GM19324 (cell line): ENCODE results near the gene PAK6.

Experiments used
- ATAC-seq: cut with Tn5 transposase; IDR thresholded peaks from one replicate; pipeline ENCODE4 v1.9.1; 2021; ENCODE audit warnings: mild to moderate bottlenecking, moderate library complexity; ENCODE audit not compliant: unreplicated experiment, low FRiP score

PAK6 gene

GRCh38 chr15:40274350-40275274 lies 35.7 kb downstream of the PAK6 start:
- no peak for ATAC-seq

GRCh38 chr15:40275523-40275922 lies 36.7 kb downstream of the PAK6 start:
- ATAC-seq, result no peak

GRCh38 chr15:40275954-40276353 lies 37.1 kb downstream of the PAK6 start:
- ATAC-seq, result no peak

GRCh38 chr15:40276927-40277326 lies 38.1 kb downstream of the PAK6 start:
- no peak for ATAC-seq

GRCh38 chr15:40277471-40277870 lies 38.6 kb downstream of the PAK6 start:
- no peak for ATAC-seq

- no peak for ATAC-seq
Observed at GRCh38 chr15:40278026-40278425, 39.2 kb downstream of the PAK6 start.

GRCh38 chr15:40279437-40280141 lies 40.7 kb downstream of the PAK6 start:
- ATAC-seq, result no peak

- no peak for ATAC-seq
Observed at GRCh38 chr15:40280260-40281056, 41.6 kb downstream of the PAK6 start.

- ATAC-seq, result no peak
Observed at GRCh38 chr15:40281057-40281800, 42.4 kb downstream of the PAK6 start.

GRCh38 chr15:40281801-40282146 lies 42.9 kb downstream of the PAK6 start:
- no peak for ATAC-seq

GRCh38 chr15:40282147-40282868 lies 43.4 kb downstream of the PAK6 start:
- no peak for ATAC-seq

GRCh38 chr15:40282869-40283614 lies 44.2 kb downstream of the PAK6 start, which contains the start of gene ANKRD63:
ANKRD63 (minus strand) TSS chr15:40283064; CDS start chr15:40282586, 478 bp downstream.
- no peak for ATAC-seq

GRCh38 chr15:40283615-40284300 lies 44.9 kb downstream of the PAK6 start:
- ATAC-seq, result no peak

GRCh38 chr15:40285151-40285550 lies 46.3 kb downstream of the PAK6 start:
- ATAC-seq, result no peak

GRCh38 chr15:40285554-40286011 lies 46.7 kb downstream of the PAK6 start:
- no peak for ATAC-seq

GRCh38 chr15:40286061-40286532 lies 47.2 kb downstream of the PAK6 start:
- no peak for ATAC-seq

- ATAC-seq, result no peak
Observed at GRCh38 chr15:40286794-40287193, 47.9 kb downstream of the PAK6 start.

GRCh38 chr15:40287505-40287904 lies 48.6 kb downstream of the PAK6 start:
- no peak for ATAC-seq
